Gastroesophageal sphincter (tissue), 3 donors: Measurements from ENCODE around the gene KRT34.

Source experiments
- EP300 ChIP-seq: sonication (generic); formaldehyde crosslinking; IDR thresholded peaks from one replicate; pipeline ENCODE4 v1.6.1; 2017; ENCODE audit warnings: antibody characterized with exemption, mild to moderate bottlenecking
- POLR2A ChIP-seq, 2 donors: fragments of 450-650 bp; IDR thresholded peaks; one replicate each; pipeline ENCODE4 v1.6.1; 2017; ENCODE audit warnings: antibody characterized with exemption in 2 of 2, mild to moderate bottlenecking in 2 of 2, moderate library complexity in 1 of 2
- TF ChIP-seq, protein P1 (sequence below), 4 experiments: fragments of 200-600 bp in 2 of 4; fragments of 450-650 bp in 2 of 4; sonication (generic) in 1 of 4; IDR thresholded peaks; one replicate each; pipeline ENCODE4 v1.5.1; 2017 to 2019; ENCODE audit warnings: antibody characterized with exemption in 4 of 4, mild to moderate bottlenecking in 2 of 4, moderate library complexity in 2 of 4

DNA sequence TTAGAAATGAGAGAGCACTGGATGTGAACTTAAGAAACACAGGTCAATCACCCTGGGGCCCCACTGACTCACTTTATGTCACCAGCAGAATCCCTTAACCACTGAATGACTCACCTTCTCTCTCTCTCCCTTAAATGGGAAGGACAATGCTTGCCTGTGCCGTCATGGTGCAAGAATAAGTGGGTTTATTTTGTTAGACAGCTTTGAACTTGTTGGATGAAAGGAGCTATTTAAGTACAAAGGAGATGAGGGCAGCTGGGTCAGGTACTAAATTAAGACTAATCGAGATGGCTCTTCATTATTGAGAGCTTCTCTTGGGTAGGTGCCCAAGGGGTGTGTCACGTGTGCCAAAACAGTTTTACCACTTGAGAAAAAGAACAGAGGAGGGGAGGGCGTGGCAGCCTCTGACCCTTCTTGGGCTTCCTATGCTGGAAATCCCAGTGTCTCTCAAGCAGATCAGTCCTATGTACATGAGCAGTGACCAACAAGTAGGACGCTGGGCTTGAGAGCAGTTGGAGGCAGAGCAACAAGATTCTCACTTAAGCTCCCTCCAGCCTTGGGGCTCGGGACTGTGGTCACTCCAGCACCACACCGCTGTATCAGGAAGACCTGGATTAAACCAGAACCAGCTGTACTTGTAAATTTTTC lies 22.0 kb upstream of the KRT34 start:
- TF ChIP-seq EP300 (no peak), POLR2A (IDR thresholded peaks at IDR 0.05) (no peak)
- TF ChIP-seq, protein P1, sequence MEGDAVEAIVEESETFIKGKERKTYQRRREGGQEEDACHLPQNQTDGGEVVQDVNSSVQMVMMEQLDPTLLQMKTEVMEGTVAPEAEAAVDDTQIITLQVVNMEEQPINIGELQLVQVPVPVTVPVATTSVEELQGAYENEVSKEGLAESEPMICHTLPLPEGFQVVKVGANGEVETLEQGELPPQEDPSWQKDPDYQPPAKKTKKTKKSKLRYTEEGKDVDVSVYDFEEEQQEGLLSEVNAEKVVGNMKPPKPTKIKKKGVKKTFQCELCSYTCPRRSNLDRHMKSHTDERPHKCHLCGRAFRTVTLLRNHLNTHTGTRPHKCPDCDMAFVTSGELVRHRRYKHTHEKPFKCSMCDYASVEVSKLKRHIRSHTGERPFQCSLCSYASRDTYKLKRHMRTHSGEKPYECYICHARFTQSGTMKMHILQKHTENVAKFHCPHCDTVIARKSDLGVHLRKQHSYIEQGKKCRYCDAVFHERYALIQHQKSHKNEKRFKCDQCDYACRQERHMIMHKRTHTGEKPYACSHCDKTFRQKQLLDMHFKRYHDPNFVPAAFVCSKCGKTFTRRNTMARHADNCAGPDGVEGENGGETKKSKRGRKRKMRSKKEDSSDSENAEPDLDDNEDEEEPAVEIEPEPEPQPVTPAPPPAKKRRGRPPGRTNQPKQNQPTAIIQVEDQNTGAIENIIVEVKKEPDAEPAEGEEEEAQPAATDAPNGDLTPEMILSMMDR (IDR thresholded peaks at IDR 0.05) = no peak
